CD4-positive, alpha-beta memory T cell (primary cell): ENCODE measurements around the gene PPIC. TPM values are rescaled to one million over a fixed set of nuclear protein-coding genes. Genes with fewer than 3 reads are reported as not detected.

Experiments
- CTCF ChIA-PET: fragments of 350-600 bp; sonication (Branson Sonifier 250); formaldehyde crosslinking; loops from one replicate; lab custom pipeline; 2021; ENCODE audit warnings: inconsistent platforms; ENCODE audit not compliant: partially characterized antibody; lab: Charles Lee
- POLR2A ChIA-PET: fragments of 350-600 bp; sonication (Branson Sonifier 250); formaldehyde crosslinking; loops from one replicate; lab custom pipeline; 2021; ENCODE audit not compliant: partially characterized antibody; lab: Charles Lee
- DNase-seq, 5 donors: peaks; one replicate each; pipeline versions ENCODE4 v3.0.0 to v3.0.0-alpha.2; 2020 to 2022; ENCODE audit warnings: mixed read lengths in 1 of 5
- H3K27ac ChIP-seq: one replicate; pipeline ENCODE4 v1.7.0; 2013; ENCODE audit warnings: low read depth, low read length
- H3K27me3 ChIP-seq: 2 replicates; pipeline ENCODE4 v1.7.0; 2013; ENCODE audit warnings: mild to moderate bottlenecking, low read length, moderate library complexity; ENCODE audit not compliant: insufficient read depth
- H3K36me3 ChIP-seq: 2 replicates; pipeline ENCODE4 v1.7.0; 2013; ENCODE audit warnings: mild to moderate bottlenecking, low read length, moderate library complexity; ENCODE audit not compliant: insufficient read depth
- H3K4me1 ChIP-seq: 2 replicates; pipeline ENCODE4 v1.7.0; 2013; ENCODE audit warnings: mild to moderate bottlenecking, low read length, moderate library complexity; ENCODE audit not compliant: insufficient read depth
- H3K4me3 ChIP-seq, 2 donors: one replicate each; pipeline ENCODE4 v1.7.0; 2013; ENCODE audit warnings: low read length in 2 of 2, mild to moderate bottlenecking in 1 of 2
- H3K9me3 ChIP-seq, 2 donors: one replicate each; pipeline ENCODE4 v1.7.0; 2013; ENCODE audit warnings: low read length in 2 of 2, control low read depth in 1 of 2; ENCODE audit not compliant: control insufficient read depth in 1 of 2
- H3K27ac Mint-ChIP-seq, 7 donors: one replicate each; pipeline ENCODE4 v1.8.0; 2020 to 2021; ENCODE audit warnings: mixed read lengths in 7 of 7, mild to moderate bottlenecking in 6 of 7, inconsistent platforms in 3 of 7, moderate library complexity in 3 of 7
- H3K27me3 Mint-ChIP-seq, 2 donors: one replicate each; pipeline ENCODE4 v1.8.0; 2020 to 2021; ENCODE audit warnings: mixed read lengths in 2 of 2
- H3K36me3 Mint-ChIP-seq, 2 donors: one replicate each; pipeline ENCODE4 v1.8.0; 2020 to 2021; ENCODE audit warnings: mixed read lengths in 2 of 2, inconsistent platforms in 1 of 2, mild to moderate bottlenecking in 1 of 2
- H3K4me1 Mint-ChIP-seq, 4 donors: one replicate each; pipeline ENCODE4 v1.8.0; 2020 to 2021; ENCODE audit warnings: mixed read lengths in 4 of 4, mild to moderate bottlenecking in 1 of 4
- H3K4me3 Mint-ChIP-seq, 8 donors: one replicate each; pipeline ENCODE4 v1.8.0; 2020 to 2021; ENCODE audit warnings: mixed read lengths in 8 of 8, mild to moderate bottlenecking in 7 of 8, moderate library complexity in 6 of 8, inconsistent platforms in 3 of 8
- H3K9me3 Mint-ChIP-seq, 8 donors: one replicate each; pipeline ENCODE4 v1.8.0; 2020 to 2021; ENCODE audit warnings: mixed read lengths in 8 of 8, mild to moderate bottlenecking in 5 of 8, inconsistent platforms in 3 of 8, moderate library complexity in 1 of 8
- intact Hi-C: fragments of 100-400 bp; cut with micrococcal nuclease; formaldehyde crosslinking; loops from one replicate; pipeline ENCODE4 v1.15.1; 2023
- polyA plus RNA-seq, 2 donors: library from polyadenylated mRNA; unstranded; fragments of 300-500 nt; fragmentation: Illumina TruSeq; gene quantifications; one replicate each; pipeline ENCODE4 v1.2.3, GENCODE V29; 2021
- total RNA-seq, 2 experiments: library from RNA; stranded (reverse); gene quantifications; one replicate each; pipeline ENCODE4 v1.2.3, GENCODE V29; 2021

PPIC gene
- total RNA-seq (not detected), polyA plus RNA-seq (not detected)

DNA sequence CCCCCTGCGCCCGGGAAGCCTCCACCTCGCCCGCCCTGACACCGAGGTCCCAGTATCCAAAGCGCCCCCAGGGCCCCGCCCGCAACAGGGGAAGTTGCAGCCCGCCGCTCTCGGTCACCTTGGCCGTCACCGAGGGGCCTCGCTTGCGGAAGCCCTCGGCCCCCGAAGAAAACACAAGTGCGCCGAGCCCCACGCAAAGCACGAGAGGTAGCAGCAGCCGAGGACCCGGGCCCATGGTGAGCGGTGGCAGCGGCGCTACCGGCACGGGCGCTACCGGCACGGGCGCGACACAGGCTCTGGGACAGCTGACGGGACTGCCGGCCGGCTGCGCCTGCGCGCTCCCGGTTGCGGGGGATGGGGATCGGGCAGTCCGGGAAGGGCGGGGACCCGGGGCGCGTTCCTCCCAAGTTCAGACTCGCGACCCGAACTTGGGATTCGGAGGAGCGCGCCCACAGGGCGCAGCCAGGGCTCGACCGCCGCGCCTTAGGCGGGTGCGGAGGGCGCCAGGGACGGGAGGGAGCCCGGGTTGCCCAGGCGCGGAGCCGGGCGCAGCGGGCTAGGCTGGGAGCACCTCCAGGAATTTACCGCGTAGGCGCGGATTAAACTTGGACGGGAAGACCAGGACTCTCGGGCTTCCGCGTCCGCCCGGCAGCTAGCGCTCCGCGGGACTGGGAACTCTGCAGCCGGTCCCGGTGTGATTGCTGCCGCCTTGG, at the start of gene PPIC:
PPIC (minus strand) TSS at position 335 of the 713 bp plus-strand sequence; CDS start at position 235, 100 bp downstream.
- no peaks in the 10 kb centered on the region for H3K36me3 ChIP-seq
- Mint-ChIP-seq H3K27ac (no peak within 1 kb of the TSS), H3K36me3 (no peaks in the 10 kb centered on the region), H3K9me3 (peaks cover 0 to 3% (median 0%) of the 10 kb centered on the region in 8 donors), H3K4me3 (peak within 1 kb of the TSS; percentile 65 to 81 (median 74)), H3K4me1 (peaks cover 10 to 20% (median 12%) of the 10 kb centered on the region in 4 donors), H3K27me3 (peaks cover 32 to 38% of the 10 kb centered on the region in 2 donors)
- no peaks in the 10 kb centered on the region for H3K9me3 ChIP-seq
- ChIA-PET POLR2A (no interaction called here), CTCF (no interaction called here)
- no peak for DNase-seq
- H3K27me3 ChIP-seq = peaks cover 18% of the 10 kb centered on the region
- peaks cover 16% of the 10 kb centered on the region for H3K4me1 ChIP-seq
- intact Hi-C loops = no loop called here
- H3K4me3 ChIP-seq = peak within 1 kb of the TSS in 1 of 2 donors; percentile 11
- no peak within 1 kb of the TSS for H3K27ac ChIP-seq

DNA sequence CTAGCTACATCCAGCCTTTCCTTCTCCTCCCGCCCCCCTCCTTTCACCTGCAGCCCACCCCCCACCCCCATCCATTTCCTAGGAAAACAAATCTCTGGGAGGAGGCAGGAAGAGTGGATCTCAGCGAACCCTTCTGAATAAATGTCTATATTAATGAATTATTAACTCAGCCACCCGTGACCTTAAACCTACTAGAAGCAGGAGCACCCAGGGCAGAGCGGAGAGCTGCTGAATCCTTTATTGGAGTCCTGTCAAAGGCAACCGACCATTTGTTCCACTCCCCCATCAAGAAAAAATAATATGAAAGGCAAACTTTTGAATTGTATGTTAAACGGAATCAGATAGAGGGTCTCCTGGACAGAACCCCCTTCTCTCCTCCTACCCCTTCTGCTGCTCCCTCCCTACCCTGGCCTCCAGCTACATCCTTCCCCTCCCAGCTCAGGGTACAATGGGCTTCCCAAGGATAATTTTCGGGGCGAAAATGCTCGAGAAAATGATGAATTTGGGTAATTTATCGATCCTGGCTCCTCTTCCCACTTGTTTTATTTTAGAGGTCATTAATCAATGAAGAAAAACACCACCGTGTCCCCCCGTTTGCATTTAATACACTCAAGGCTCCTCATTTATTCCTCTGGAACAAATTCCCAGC, 49.2 kb upstream of the PPIC start:
- H3K27me3 Mint-ChIP-seq = peaks cover 47 to 51% of the 10 kb centered on the region in 2 donors
- Histone ChIP-seq H3K4me3 (no peak overlapping the region), H3K36me3 (no peaks in the 10 kb centered on the region), H3K4me1 (peaks cover 3% of the 10 kb centered on the region), H3K9me3 (no peaks in the 10 kb centered on the region), H3K27ac (no peak overlapping the region), H3K27me3 (peaks cover 22% of the 10 kb centered on the region)
- H3K4me3 Mint-ChIP-seq = no peak overlapping the region
- no peaks in the 10 kb centered on the region for H3K36me3 Mint-ChIP-seq
- peaks cover 7 to 24% (median 14%) of the 10 kb centered on the region in 4 donors for H3K4me1 Mint-ChIP-seq
- ChIA-PET CTCF (no interaction called here), POLR2A (no interaction called here)
- intact Hi-C loops = no loop called here
- H3K9me3 Mint-ChIP-seq = peaks cover 0 to 3% (median 0%) of the 10 kb centered on the region in 8 donors
- no peak overlapping the region for H3K27ac Mint-ChIP-seq
- no peak for DNase-seq

DNA sequence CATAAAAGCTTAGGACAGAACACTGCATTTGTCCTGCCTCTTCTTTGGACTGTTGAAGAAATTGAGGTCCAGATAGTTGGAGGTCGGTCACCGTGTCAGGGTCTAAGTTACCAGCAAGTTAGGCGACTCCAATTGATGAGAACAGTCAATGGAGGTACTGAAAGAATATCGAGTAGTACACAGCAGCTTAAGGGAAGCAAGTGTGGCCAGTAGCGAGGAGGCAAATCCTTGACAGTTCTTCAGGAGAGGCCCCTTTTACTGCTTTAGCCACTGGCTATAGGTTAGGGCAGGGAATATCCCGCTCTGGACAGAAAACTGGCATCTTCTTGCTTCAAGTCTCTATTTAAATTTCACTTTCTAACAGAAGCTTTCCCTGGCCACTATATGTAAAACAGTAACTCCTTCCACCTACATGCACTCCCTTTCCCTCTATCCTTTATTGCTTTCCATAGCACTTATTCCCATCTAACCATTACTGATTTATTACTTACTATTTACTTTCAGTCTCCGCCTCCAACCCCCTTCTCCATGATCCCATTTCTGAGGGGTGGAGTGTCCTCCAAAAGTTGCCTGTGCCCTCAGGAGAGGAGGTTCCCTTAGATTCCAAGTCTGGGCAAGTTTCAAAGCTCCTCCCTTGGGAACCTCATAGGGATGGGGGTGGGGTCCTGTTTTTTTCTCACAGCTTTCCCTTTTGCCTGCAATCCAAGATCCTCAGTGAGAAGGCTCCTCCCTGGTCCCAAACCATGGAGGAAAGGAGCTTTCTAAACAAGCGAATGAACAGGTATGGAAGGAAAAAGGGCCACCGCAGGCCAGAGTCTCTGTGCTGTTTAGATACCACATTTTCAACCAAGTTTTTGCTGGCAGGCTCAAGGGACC, 48.4 kb upstream of the PPIC start:
- Mint-ChIP-seq H3K4me3 (no peak overlapping the region), H3K27ac (no peak overlapping the region), H3K36me3 (no peaks in the 10 kb centered on the region), H3K27me3 (peaks cover 48 to 50% of the 10 kb centered on the region in 2 donors), H3K9me3 (peaks cover 0 to 3% (median 0%) of the 10 kb centered on the region in 8 donors), H3K4me1 (peaks cover 6 to 22% (median 14%) of the 10 kb centered on the region in 4 donors)
- intact Hi-C loops = no loop called here
- CTCF ChIA-PET = no interaction called here
- DNase-seq = no peak
- POLR2A ChIA-PET = no interaction called here
- peaks cover 3% of the 10 kb centered on the region for H3K4me1 ChIP-seq
- H3K9me3 ChIP-seq = no peaks in the 10 kb centered on the region
- no peak overlapping the region for H3K27ac ChIP-seq
- H3K27me3 ChIP-seq = peaks cover 22% of the 10 kb centered on the region
- H3K4me3 ChIP-seq = no peak overlapping the region
- no peaks in the 10 kb centered on the region for H3K36me3 ChIP-seq

DNA sequence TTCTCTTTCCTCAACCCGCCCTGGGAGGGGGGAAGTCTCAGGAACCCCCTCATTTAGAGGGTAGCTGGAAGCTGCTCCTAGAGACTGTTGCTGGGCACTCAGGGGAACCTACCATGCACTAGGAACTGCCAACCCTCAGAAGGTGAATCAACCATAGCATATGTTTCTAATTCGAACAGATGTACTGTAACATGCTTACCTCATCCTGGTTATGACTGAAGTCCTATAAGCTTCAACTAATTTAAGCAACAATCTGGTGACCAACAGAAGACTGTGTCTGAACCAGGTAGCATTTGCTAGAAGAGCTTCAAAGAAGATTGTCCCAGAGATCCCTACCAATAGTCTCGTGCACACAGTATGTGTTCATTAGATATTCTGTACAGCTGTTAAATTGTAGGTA, 46.8 kb upstream of the PPIC start:
- Histone ChIP-seq H3K27me3 (peaks cover 22% of the 10 kb centered on the region), H3K36me3 (no peaks in the 10 kb centered on the region), H3K4me1 (peaks cover 3% of the 10 kb centered on the region), H3K9me3 (no peaks in the 10 kb centered on the region), H3K27ac (no peak overlapping the region), H3K4me3 (no peak overlapping the region)
- Mint-ChIP-seq H3K4me3 (no peak overlapping the region), H3K36me3 (no peaks in the 10 kb centered on the region), H3K4me1 (peaks cover 2 to 16% (median 11%) of the 10 kb centered on the region in 4 donors), H3K27me3 (peaks cover 44 to 46% of the 10 kb centered on the region in 2 donors), H3K9me3 (peaks cover 0 to 3% (median 0%) of the 10 kb centered on the region in 8 donors), H3K27ac (no peak overlapping the region)
- intact Hi-C loops = no loop called here
- CTCF ChIA-PET = interaction anchor here (0.7 kb wide), 1 partner anchor 9 kb away, joined by 3 read pairs; no protein-coding TSS in a partner anchor
- no peak for DNase-seq
- POLR2A ChIA-PET = no interaction called here

DNA sequence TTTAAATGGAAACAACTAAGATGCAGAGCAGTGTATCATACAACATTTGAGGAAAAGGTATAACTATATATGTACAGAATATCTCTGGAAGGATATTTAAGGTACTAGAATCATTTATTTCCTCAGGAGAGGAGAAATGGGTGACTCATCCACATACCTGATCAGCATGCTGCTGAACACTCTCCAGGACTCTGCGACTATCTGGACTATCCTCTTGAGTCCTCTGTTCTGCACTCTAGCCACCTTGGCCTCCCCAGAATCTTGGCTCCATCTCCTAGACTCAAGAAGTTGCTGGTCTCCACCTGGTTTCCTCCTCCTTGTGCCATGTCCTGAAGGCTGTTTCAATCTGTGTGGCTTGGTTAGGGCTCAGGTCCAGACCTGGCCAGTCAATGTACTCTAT, 43.7 kb upstream of the PPIC start:
- Histone ChIP-seq H3K27ac (no peak overlapping the region), H3K27me3 (peaks cover 5% of the 10 kb centered on the region), H3K4me1 (no peaks in the 10 kb centered on the region), H3K9me3 (no peaks in the 10 kb centered on the region), H3K36me3 (no peaks in the 10 kb centered on the region), H3K4me3 (no peak overlapping the region)
- H3K4me1 Mint-ChIP-seq = no peaks in the 10 kb centered on the region
- ChIA-PET CTCF (no interaction called here), POLR2A (no interaction called here)
- no peak overlapping the region for H3K4me3 Mint-ChIP-seq
- peaks cover 0 to 3% (median 0%) of the 10 kb centered on the region in 8 donors for H3K9me3 Mint-ChIP-seq
- H3K27me3 Mint-ChIP-seq = peaks cover 30 to 40% of the 10 kb centered on the region in 2 donors
- intact Hi-C loops = no loop called here
- H3K36me3 Mint-ChIP-seq = no peaks in the 10 kb centered on the region
- no peak overlapping the region for H3K27ac Mint-ChIP-seq
- no peak for DNase-seq

DNA sequence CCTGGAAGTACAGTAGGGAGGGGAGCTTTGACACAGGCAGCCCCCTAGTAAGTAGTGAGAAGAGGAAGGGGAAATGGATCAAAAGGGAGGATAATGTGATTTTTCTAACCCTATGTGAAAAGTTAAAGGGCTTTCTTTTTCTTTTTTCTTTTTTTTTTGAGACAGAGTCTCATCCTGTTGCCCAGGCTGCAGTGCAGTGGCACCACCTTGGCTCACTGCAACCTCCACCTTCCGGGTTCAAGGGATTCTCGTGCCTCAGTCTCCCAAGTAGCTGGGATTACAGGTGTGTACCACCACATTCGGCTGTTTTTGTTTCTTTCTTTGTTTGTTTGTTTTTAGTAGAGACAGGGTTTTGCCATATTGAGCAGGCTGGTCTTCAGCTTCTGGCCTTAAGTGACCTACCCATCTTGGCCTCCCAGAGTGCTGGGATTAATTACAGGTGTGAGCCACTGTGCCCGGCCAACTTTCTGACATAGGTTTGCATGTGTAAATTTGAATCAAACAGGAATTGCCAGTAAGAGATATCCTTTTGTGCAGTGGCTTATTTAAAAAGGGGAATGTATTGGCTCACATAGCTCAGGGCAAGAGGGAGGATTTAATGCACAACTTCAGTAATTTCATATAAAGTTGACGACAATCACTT, 39.1 kb upstream of the PPIC start:
- Histone ChIP-seq H3K27ac (no peak overlapping the region), H3K4me1 (no peaks in the 10 kb centered on the region), H3K9me3 (no peaks in the 10 kb centered on the region), H3K4me3 (no peak overlapping the region), H3K36me3 (no peaks in the 10 kb centered on the region), H3K27me3 (no peaks in the 10 kb centered on the region)
- peaks cover 0 to 3% (median 0%) of the 10 kb centered on the region in 8 donors for H3K9me3 Mint-ChIP-seq
- no peaks in the 10 kb centered on the region for H3K4me1 Mint-ChIP-seq
- no peak overlapping the region for H3K27ac Mint-ChIP-seq
- no peak for DNase-seq
- intact Hi-C loops = no loop called here
- no peak overlapping the region for H3K4me3 Mint-ChIP-seq
- H3K36me3 Mint-ChIP-seq = no peaks in the 10 kb centered on the region
- ChIA-PET POLR2A (no interaction called here), CTCF (no interaction called here)
- peaks cover 18 to 25% of the 10 kb centered on the region in 2 donors for H3K27me3 Mint-ChIP-seq
